OCI-LY1 (cell line): Measurements from ENCODE around the gene IGF2BP2.

Experiments
- EZH2 ChIP-seq: fragments of 200-600 bp; sonication (generic), shearing (Covaris generic); IDR thresholded peaks from 2 replicates; pipeline ENCODE4 v1.8.0; 2017; ENCODE audit warnings: borderline replicate concordance, mixed run types, mild to moderate bottlenecking, antibody characterized with exemption, low read length, moderate library complexity, mixed read lengths
- TF ChIP-seq, protein P1 (sequence below): fragments of 200-600 bp; sonication (generic), shearing (Covaris generic); IDR thresholded peaks from 2 replicates; pipeline ENCODE4 v1.5.1; 2017; ENCODE audit warnings: mild to moderate bottlenecking, antibody characterized with exemption, low read length, moderate library complexity, mixed read lengths

DNA sequence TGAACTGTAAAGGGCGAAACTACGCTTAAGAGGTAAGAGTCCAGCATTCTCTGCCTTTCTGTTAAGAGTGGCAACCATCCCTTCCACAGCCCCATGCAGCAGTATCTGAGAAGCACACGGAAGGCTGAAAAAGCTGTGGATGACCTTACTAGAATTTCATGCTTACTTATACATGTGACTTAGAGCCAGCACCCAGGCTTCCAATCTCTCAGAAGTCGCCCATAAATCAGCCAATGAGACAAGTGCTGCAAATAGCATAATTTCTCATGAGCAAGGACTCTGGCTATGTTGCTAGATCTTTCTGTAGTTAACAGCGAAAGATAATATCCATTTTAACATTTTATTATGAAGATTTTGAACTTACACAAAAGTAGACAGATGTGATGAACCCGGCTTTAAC is 65.3 kb downstream of the IGF2BP2 start:
- TF ChIP-seq, protein P1, sequence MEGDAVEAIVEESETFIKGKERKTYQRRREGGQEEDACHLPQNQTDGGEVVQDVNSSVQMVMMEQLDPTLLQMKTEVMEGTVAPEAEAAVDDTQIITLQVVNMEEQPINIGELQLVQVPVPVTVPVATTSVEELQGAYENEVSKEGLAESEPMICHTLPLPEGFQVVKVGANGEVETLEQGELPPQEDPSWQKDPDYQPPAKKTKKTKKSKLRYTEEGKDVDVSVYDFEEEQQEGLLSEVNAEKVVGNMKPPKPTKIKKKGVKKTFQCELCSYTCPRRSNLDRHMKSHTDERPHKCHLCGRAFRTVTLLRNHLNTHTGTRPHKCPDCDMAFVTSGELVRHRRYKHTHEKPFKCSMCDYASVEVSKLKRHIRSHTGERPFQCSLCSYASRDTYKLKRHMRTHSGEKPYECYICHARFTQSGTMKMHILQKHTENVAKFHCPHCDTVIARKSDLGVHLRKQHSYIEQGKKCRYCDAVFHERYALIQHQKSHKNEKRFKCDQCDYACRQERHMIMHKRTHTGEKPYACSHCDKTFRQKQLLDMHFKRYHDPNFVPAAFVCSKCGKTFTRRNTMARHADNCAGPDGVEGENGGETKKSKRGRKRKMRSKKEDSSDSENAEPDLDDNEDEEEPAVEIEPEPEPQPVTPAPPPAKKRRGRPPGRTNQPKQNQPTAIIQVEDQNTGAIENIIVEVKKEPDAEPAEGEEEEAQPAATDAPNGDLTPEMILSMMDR, result no peak
- TF ChIP-seq EZH2, result no peak
